Activated CD8-positive, alpha-beta memory T cell treated with anti-CD3 and anti-CD28 coated beads for 1 hour (primary cell): ENCODE data around the gene CCDC24.

Source experiments
- DNase-seq, 2 donors: peaks; one replicate each; pipeline ENCODE4 v3.0.0-alpha.2; 2020; ENCODE audit warnings: low read depth in 1 of 2; ENCODE audit errors: extremely low read depth in 1 of 2

Gene CCDC24

DNA sequence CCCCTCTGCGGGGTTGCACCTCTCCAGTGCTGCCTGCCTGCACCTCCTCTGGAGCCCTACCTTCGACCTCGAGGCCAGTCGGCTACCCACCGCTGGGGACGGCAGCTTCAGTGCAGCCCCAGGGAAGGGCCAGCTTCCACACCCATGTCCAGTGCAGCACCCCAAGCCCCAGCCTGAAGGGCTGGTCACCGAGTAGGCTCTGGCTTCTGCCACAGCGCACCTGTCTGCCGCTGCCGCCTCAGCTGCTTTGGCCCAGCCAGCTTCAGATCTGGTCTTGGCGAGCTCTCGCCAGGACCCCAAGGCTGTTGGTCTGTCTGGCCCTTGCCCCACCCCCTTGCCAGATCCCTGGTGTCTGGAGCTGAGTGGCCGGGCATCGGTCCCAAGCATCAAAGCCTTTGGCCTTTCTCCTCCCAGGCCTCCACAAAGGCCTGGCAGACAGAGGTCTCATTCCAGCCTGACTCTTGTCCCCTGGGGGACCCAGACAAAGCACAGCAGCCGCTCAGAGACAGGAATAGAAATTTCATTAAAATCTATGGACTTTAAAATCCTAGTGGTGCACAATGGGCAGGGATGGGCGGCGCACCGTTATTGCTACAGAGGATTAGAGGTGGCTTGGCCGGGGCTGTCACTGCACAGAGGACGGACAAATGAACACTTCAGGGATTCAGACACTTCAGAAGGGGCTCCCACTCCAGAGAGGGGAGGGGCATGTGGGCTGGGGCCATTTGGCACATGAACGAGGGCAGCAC, 4.8 kb downstream of the CCDC24 start:
- DNase-seq = no peak

DNA sequence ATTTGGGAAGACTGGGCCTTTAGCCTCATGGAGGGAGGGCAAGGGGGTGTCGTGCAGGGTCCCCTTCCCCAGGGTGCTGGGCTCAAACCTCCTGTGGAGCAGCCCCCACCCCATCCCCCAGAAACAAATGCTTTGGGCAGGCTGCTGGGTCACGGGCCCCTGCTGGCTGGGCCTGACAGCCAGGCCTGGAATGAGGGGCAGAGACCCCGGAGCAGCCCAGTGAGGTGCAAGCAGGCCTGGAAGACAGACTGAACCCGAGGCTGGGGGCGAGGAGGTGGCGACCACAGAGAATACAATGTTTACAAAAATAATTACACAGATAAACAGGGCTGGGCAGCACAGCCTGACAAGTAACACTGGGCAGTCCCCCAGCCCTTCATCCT, 5.3 kb downstream of the CCDC24 start:
- DNase-seq = no peak

- DNase-seq = no peak
Measured at GRCh38 chr1:43997295-43997999, 6.0 kb downstream of the CCDC24 start.

- no peak for DNase-seq
Measured at GRCh38 chr1:43998000-43998378, 6.6 kb downstream of the CCDC24 start.

DNA sequence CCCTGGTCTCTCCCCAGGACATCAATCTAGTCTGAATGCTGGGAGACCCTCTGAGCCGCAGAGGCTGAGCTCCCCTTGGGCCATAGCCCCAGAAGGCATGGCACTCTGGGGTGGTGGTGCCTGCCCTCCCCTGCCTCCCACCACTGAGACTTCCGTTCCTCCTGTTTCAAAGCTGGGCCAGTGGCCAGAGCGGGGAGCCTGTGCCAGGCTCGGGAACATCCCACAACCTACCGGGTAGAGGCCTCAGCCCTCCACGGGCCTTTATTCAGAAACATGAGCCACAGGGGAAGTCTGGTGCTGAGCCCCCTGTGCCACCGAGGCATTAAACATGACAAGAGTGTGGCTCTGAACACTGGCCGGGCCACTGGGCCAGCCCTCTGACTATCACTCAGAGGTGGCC, 8.1 kb downstream of the CCDC24 start:
- no peak for DNase-seq

- DNase-seq = no peak
Measured at GRCh38 chr1:44000122-44000665, 8.8 kb downstream of the CCDC24 start.

DNA sequence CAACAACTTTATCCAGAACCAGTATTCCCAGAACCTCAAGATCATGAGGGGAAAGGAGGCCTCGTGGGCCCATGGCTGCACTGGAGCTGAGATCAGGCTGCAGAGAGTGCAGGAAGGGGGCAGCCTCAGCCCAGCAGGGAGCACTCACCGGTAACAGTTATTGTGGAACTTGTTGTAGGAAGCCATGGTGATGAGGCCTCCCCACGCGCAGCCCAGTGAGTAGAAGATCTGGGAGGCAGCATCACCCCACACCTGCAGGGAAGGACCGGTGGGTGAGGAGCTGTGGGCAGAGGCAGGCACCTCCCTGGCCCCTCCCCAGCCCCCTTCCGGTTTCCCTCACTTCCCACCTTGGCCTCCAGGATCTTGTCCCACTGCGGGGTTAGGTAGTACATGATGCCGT, 10.8 kb downstream of the CCDC24 start:
- DNase-seq = no peak

- no peak for DNase-seq
Measured at GRCh38 chr1:44002606-44003157, 11.3 kb downstream of the CCDC24 start.

DNA sequence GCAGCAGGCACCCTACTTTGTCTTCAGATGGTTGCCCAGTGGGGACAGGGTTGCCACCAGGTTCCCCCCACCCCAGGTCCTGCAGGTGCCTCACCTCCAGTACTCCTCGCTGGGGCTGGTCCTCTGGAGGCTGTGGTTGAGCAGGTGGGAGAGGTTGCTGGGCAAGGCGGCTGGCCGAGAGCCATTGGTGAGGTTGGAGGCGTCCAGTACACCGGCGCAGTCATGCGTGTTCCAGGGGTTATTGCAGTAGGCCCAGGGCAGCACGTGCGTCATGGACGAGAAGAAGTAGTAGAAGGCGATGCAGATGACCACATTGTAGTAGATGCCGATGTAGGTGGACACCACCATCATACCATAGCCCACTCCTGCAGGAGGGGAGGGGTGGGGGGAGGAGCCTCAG, 16.9 kb downstream of the CCDC24 start:
- DNase-seq = no peak

- DNase-seq = no peak
Measured at GRCh38 chr1:44010935-44011471, 19.6 kb downstream of the CCDC24 start.

DNA sequence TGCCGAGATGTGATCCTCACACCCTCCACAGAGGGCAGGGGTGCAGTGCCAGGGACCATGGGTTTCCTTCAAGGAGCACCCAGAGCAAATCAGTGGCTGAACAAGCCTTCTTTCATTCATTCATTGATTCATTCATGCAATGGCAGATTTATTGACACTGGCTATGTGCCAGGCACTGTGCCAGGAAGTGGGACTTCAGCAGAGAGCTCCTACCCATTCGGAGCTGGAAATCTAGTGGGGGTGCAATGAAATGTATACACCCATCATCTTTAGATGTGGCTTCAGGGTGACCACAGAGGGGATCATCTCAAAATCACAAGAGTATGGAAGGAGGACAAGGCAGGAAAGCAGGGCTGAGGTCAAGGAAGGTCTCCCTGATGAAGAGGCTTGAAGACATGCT, 21.0 kb downstream of the CCDC24 start:
- no peak for DNase-seq

DNA sequence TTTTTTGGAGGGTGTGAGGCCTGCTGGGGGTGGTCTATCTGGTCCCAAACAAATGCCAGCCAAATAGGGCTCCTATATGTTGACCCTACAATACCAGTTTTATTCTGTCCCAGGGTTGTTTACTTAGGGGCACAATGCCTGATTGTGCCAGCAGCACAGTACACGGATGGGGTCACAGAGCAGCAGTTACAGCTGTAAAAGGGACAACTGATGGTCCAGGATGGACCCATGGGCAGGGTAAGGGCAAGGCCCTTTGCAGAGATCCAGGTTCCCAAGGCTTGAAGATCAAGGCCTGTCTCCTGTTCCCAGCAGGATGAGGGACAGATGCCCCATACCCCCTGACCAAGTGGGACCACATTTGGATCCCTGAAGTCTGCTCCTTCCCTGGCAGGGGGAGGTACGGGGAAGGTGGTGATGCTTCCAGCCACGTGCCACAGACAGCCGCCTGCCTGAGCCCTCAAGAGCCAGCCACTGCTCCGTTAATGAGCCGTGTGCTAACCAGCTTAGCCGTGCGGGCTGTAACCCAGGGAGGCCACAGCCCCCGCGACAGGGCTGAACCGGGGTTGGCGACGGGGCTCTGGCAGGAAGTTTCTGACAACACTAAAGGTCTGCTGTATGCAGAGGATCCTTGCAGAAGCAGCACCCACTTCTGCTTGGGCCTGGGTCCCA, 21.7 kb downstream of the CCDC24 start:
- no peak for DNase-seq

DNA sequence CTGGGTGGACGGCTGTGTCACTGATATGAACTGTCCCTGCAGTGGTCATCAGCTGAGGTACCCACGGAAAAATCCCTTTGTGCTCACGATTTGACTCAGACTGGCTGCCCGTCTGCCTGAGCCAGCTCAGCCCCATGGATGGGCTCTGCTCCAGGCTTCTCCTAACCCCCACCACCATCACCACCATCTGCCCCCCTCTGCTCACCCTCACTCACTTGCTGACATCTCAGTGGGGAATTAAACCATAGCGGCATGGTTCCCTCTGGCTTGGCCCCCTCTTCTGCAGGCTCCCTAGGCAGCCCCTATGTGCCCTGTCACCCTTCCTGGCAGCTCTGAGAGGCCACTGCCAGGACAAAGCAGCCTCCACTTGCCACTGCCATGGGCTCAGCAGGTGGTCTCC, 22.6 kb downstream of the CCDC24 start:
- no peak for DNase-seq

GRCh38 chr1:44014365-44015104, 23.1 kb downstream of the CCDC24 start:
- no peak for DNase-seq

DNA sequence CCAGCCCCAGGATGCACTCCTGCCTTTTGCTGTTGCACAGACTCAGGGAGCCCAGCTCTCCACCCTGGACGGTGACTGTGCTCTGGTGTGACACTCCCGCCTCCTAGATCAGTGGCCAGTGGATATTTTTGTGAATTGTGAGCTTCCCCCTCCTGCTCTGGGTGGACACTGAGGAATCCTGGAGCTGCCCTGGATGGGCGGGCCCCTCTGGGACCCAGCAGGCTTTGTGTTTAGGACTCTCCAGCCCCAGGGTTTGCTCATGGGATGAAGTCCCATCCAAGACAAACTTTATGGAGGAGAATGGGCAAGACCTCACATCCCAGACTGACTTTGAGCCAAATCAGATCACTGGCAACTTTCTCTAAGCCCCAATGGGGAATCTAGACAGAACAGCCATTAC, 23.8 kb downstream of the CCDC24 start:
- no peak for DNase-seq

GRCh38 chr1:44016041-44016889, 24.9 kb downstream of the CCDC24 start:
- no peak for DNase-seq

DNA sequence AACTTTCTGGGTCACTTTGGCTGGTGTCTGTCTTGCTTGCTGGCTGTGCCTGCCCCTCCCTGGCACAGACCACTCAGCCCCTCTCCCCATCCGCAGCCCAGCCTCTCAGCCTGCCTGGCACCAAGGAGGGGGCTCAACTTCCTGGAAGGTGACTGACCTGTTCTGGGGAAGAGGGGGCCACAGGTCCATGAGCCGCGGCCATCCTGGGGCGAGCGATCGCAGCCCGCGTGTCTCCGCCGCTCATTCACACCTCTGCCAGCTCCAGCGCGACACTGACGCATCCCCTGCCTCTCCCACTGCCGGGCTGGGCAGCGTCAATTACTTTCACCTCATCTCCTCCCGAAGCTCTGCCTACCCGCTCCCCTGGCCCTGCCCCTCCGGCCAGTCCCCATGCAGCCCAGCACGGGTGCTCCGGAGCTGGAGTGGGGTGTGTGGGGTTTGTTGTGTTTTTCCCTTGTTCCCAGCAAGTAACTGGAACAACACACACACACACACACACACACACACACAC, 25.5 kb downstream of the CCDC24 start:
- DNase-seq = no peak

- no peak for DNase-seq
Measured at GRCh38 chr1:44019466-44019948, 28.1 kb downstream of the CCDC24 start.

- no peak for DNase-seq
Measured at GRCh38 chr1:44020464-44020863, 29.1 kb downstream of the CCDC24 start.
